T-cell (primary cell): ENCODE results near the gene SLC24A3. TPM values are rescaled to one million over a fixed set of nuclear protein-coding genes. Genes with fewer than 3 reads are reported as not detected.

ENCODE experiments used
- ATAC-seq, 4 experiments: fragments of 200-7000 bp in 3 of 4; fragments of 150-1000 bp in 1 of 4; cut with Tn5 transposase; replicated peaks in 1 of 4; 1 replicate in 3 of 4; 2 replicates in 1 of 4; pipeline ENCODE4 v1.10.0; 2021; ENCODE audit warnings: moderate library complexity in 3 of 4, mild to moderate bottlenecking in 2 of 4, moderate number of reproducible peaks in 1 of 4
- CTCF ChIA-PET, 2 donors: fragments of 300-600 bp; sonication (Branson Sonifier 250); formaldehyde crosslinking; loops; one replicate each; lab custom pipeline; 2022; ENCODE audit warnings: antibody characterized with exemption in 2 of 2; lab: Charles Lee
- POLR2A ChIA-PET, 2 donors: fragments of 300-600 bp; sonication (Branson Sonifier 250); formaldehyde crosslinking; loops; one replicate each; lab custom pipeline; 2022; ENCODE audit warnings: antibody characterized with exemption in 2 of 2; lab: Charles Lee
- DNase-seq, 35 experiments: peaks; one replicate each; pipeline versions ENCODE4 v3.0.0 to v3.0.0-alpha.2; 2013 to 2023
- H3K27ac ChIP-seq: one replicate; pipeline ENCODE4 v1.5.1; 2013; ENCODE audit warnings: low read length
- H3K27me3 ChIP-seq, 2 experiments: replicated peaks in 1 of 2; 1 replicate in 1 of 2; 2 replicates in 1 of 2; pipeline versions ENCODE4 v1.6.1 to v1.7.0; 2013; ENCODE audit warnings: low read length in 1 of 2, mixed read lengths in 1 of 2; ENCODE audit not compliant: control insufficient read depth in 2 of 2, insufficient read depth in 2 of 2; ENCODE audit errors: extremely low read depth in 1 of 2
- H3K36me3 ChIP-seq, 2 donors: 1 replicate in 1 of 2; 2 replicates in 1 of 2; pipeline versions ENCODE4 v1.6.1 to v1.7.0; 2013; ENCODE audit warnings: low read length in 1 of 2; ENCODE audit not compliant: control insufficient read depth in 2 of 2, insufficient read depth in 1 of 2; ENCODE audit errors: extremely low read depth in 1 of 2
- H3K4me1 ChIP-seq, 2 experiments: 1 replicate in 1 of 2; 2 replicates in 1 of 2; pipeline versions ENCODE4 v1.6.1 to v1.7.0; 2013; ENCODE audit warnings: low read length in 2 of 2, mixed read lengths in 1 of 2; ENCODE audit not compliant: insufficient read depth in 2 of 2, control insufficient read depth in 1 of 2; ENCODE audit errors: extremely low read depth in 1 of 2
- H3K4me3 ChIP-seq, 2 donors: 1 replicate in 1 of 2; 2 replicates in 1 of 2; pipeline versions ENCODE4 v1.5.1 to v1.7.0; 2013; ENCODE audit warnings: mild to moderate bottlenecking in 2 of 2, low read length in 1 of 2, moderate library complexity in 1 of 2; ENCODE audit not compliant: control insufficient read depth in 1 of 2; ENCODE audit errors: extremely low read depth in 1 of 2
- H3K9me3 ChIP-seq: 2 replicates; pipeline ENCODE4 v1.7.0; 2013
- H3K27ac Mint-ChIP-seq, 2 donors: one replicate each; pipeline ENCODE4 v1.8.0; 2020 to 2021; ENCODE audit warnings: mild to moderate bottlenecking in 2 of 2, mixed read lengths in 2 of 2
- H3K27me3 Mint-ChIP-seq, 2 donors: one replicate each; pipeline ENCODE4 v1.8.0; 2021 to 2022; ENCODE audit warnings: mixed read lengths in 2 of 2
- H3K36me3 Mint-ChIP-seq: one replicate; pipeline ENCODE4 v1.8.0; 2021; ENCODE audit warnings: mixed read lengths
- H3K4me1 Mint-ChIP-seq, 3 donors: one replicate each; pipeline ENCODE4 v1.8.0; 2020 to 2022; ENCODE audit warnings: mixed read lengths in 3 of 3, mild to moderate bottlenecking in 1 of 3
- H3K4me3 Mint-ChIP-seq, 3 donors: one replicate each; pipeline ENCODE4 v1.8.0; 2020 to 2022; ENCODE audit warnings: mild to moderate bottlenecking in 3 of 3, mixed read lengths in 3 of 3, moderate library complexity in 3 of 3
- H3K9me3 Mint-ChIP-seq, 3 donors: one replicate each; pipeline ENCODE4 v1.8.0; 2020 to 2022; ENCODE audit warnings: mixed read lengths in 3 of 3
- WGBS: methylation state at CpG from one replicate; pipeline ENCODE4 v1.1.5; 2013; ENCODE audit warnings: missing lambda C conversion rate; ENCODE audit not compliant: insufficient coverage; 5-methylcytosine and 5-hydroxymethylcytosine counted together
- total RNA-seq, 35 experiments: library from RNA in 6 of 35; stranded (reverse) in 6 of 35; fragments of 120-200 nt in 1 of 35; gene quantifications; one replicate each; pipeline versions ENCODE4 v1.2.1 to v1.2.4 and lab custom pipeline; 2013 to 2026

SLC24A3 gene
- total RNA-seq, 5 donors from 2014 or later (not counting 1 experiment from before 2014, with no cell fraction given), result 0.06 to 0.25 (median 0.12) TPM

DNA sequence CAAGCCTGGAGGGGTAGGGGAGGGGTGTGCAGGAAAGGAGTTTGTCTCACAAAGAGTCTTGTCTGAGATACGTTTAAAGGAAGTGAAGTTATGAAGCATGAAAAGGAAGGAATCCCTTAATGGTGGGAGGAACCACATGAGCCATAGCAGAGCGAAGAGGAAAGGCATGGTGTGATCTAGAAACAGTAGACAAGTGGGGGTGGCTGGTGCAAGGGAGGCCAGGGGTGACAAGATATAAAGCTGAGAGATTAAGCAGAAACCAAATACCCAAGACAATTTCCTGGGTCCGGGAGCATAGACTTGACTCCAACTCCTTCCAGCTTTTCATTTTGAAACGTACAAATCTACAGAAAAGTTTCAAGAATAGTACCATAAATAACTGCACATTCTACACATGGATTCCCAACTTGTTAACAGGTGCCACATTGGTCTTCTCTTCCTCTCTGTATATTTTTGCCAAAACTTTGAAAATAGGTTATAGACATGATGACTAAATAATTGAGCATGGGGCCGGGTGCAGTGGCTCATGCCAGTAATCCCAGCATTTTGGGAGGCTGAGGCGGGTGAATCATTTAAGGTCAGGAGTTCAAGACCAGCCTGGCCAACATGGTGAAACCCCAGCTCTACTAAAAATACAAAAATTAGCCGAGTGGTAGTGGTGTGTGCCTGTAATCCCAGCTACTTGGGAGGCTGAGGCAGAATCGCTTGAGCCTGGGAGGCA is 211.6 kb downstream of the SLC24A3 start:
- peaks cover 3 to 7% (median 4%) of the 10 kb centered on the region in 3 donors for H3K9me3 Mint-ChIP-seq
- Histone ChIP-seq H3K36me3 (no peaks in the 10 kb centered on the region), H3K27me3 (no peaks in the 10 kb centered on the region), H3K27ac (no peak overlapping the region), H3K4me1 (no peaks in the 10 kb centered on the region), H3K4me3 (no peak overlapping the region), H3K9me3 (no peaks in the 10 kb centered on the region)
- WGBS, result 47% methylated on average over 6 of the region's 8 CpGs
- no peaks in the 10 kb centered on the region for H3K27me3 Mint-ChIP-seq
- H3K27ac Mint-ChIP-seq, result no peak overlapping the region
- no peak overlapping the region for H3K4me3 Mint-ChIP-seq
- no peaks in the 10 kb centered on the region for H3K4me1 Mint-ChIP-seq
- POLR2A ChIA-PET, result no interaction called here
- ATAC-seq (no peak), DNase-seq (no peak)
- H3K36me3 Mint-ChIP-seq, result no peaks in the 10 kb centered on the region
- CTCF ChIA-PET, result no interaction called here

DNA sequence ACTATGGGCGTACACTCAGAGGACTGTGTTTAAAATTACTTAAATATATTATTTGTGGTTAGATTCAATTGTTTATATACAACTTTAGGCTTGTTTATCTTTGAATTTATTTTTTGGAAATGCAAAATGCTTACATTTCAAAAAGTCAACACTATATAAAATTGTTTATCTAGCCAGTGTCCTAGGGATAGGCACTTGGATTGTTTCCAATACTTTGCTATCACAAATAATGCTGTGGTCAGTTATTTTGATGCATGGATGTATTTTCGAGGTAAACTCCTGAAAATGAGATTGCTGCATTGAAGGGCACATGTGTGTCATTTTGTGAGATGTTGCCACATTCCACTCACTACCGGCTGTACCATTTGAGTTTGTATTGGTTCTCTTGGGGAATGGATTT is 213.9 kb downstream of the SLC24A3 start:
- no CpG with 5 or more reads among the region's 3 CpGs for WGBS
- Mint-ChIP-seq H3K9me3 (peaks cover 1 to 5% (median 2%) of the 10 kb centered on the region in 3 donors), H3K4me3 (no peak overlapping the region), H3K36me3 (no peaks in the 10 kb centered on the region), H3K4me1 (no peaks in the 10 kb centered on the region), H3K27me3 (no peaks in the 10 kb centered on the region), H3K27ac (no peak overlapping the region)
- ATAC-seq, result no peak
- no peak for DNase-seq
- Histone ChIP-seq H3K27me3 (no peaks in the 10 kb centered on the region), H3K4me3 (no peak overlapping the region), H3K4me1 (no peaks in the 10 kb centered on the region), H3K27ac (no peak overlapping the region), H3K9me3 (no peaks in the 10 kb centered on the region), H3K36me3 (no peaks in the 10 kb centered on the region)
- POLR2A ChIA-PET, result no interaction called here
- CTCF ChIA-PET, result no interaction called here

DNA sequence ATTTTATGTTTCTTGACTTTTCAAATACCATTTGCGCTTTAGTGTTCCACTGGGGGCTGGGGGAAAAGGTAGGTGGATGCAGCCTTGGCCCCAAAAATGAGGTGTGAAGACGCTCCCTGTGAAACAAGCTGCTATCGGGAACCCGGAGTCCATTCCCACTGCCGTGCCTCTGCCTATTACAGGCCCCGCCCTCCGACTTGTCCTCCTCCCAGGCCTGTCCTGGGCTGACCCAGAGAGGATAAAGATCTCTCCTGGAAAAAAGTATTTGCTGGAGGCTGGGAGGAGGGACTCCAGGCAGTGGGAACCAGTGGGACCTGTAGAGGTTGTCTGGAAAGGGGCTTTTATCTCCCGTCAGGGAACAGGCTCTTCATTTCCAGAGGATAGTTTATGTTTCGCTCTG is 215.0 kb downstream of the SLC24A3 start:
- no peak overlapping the region for H3K27ac Mint-ChIP-seq
- ChIA-PET CTCF (no interaction called here), POLR2A (no interaction called here)
- Histone ChIP-seq H3K9me3 (no peaks in the 10 kb centered on the region), H3K27ac (no peak overlapping the region), H3K4me3 (no peak overlapping the region), H3K27me3 (no peaks in the 10 kb centered on the region), H3K4me1 (no peaks in the 10 kb centered on the region), H3K36me3 (no peaks in the 10 kb centered on the region)
- DNase-seq (no peak), ATAC-seq (no peak)
- no peak overlapping the region for H3K4me3 Mint-ChIP-seq
- no peaks in the 10 kb centered on the region for H3K36me3 Mint-ChIP-seq
- 90% methylated on average over 6 of the region's 9 CpGs for WGBS
- no peaks in the 10 kb centered on the region for H3K27me3 Mint-ChIP-seq
- H3K4me1 Mint-ChIP-seq, result no peaks in the 10 kb centered on the region
- peaks cover 0 to 3% (median 0%) of the 10 kb centered on the region in 3 donors for H3K9me3 Mint-ChIP-seq

DNA sequence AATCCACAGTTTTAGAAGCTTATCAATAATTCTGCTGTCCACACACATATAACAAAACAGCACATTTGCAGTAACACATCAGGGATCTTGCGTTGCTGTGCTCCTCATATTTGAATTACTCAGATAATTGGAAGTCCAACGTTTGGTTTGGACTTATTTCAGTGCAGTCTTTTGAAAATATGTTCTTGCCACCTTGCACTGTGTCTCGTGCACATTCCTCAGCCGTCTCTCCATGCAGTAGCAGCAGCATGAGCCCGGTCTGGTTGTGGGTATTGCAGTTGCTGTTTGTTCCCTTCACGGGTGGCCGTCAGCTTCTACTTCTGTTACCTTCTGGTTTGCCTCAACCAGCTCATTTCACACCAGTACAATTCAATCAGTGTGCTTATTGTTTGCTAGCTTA is 215.5 kb downstream of the SLC24A3 start:
- H3K27ac ChIP-seq, result no peak overlapping the region

DNA sequence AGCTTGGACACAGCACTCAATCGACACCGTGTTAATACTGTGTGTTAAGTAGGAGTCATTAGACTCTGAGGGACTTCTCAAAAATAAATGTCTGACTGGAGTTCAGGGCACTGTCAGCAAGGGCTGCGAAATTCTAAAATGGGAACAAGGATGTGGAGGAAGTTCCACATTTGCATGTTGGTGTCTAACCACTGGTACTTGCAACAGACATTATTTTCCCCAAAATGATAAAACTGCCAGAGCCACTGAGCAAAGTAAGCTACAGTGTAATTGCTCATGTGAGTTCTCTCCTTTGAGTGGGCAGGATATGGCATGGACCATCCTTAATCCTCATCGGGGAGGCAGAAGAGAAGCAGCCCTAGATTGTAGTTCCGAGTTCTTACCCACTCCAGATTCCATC is 215.9 kb downstream of the SLC24A3 start:
- ATAC-seq (no peak), DNase-seq (no peak)
- Histone ChIP-seq H3K27me3 (no peaks in the 10 kb centered on the region), H3K27ac (no peak overlapping the region), H3K9me3 (no peaks in the 10 kb centered on the region), H3K4me3 (no peak overlapping the region), H3K36me3 (no peaks in the 10 kb centered on the region), H3K4me1 (no peaks in the 10 kb centered on the region)
- H3K36me3 Mint-ChIP-seq, result no peaks in the 10 kb centered on the region
- no peak overlapping the region for H3K4me3 Mint-ChIP-seq
- H3K27me3 Mint-ChIP-seq, result no peaks in the 10 kb centered on the region
- peaks cover 0 to 3% (median 0%) of the 10 kb centered on the region in 3 donors for H3K9me3 Mint-ChIP-seq
- no peak overlapping the region for H3K27ac Mint-ChIP-seq
- POLR2A ChIA-PET, result no interaction called here
- CTCF ChIA-PET, result no interaction called here
- no peaks in the 10 kb centered on the region for H3K4me1 Mint-ChIP-seq
- WGBS, result 80% methylated on average over 1 of the region's 5 CpGs

More for the DNA sequence above, 215.5 kb downstream of the SLC24A3 start:
- no peak overlapping the region for H3K27ac Mint-ChIP-seq
- POLR2A ChIA-PET, result no interaction called here
- 100% methylated on average over 2 of the region's 7 CpGs for WGBS
- Histone ChIP-seq H3K4me3 (no peak overlapping the region), H3K36me3 (no peaks in the 10 kb centered on the region), H3K27me3 (no peaks in the 10 kb centered on the region), H3K9me3 (no peaks in the 10 kb centered on the region), H3K4me1 (no peaks in the 10 kb centered on the region)
- no peaks in the 10 kb centered on the region for H3K36me3 Mint-ChIP-seq
- peaks cover 0 to 3% (median 0%) of the 10 kb centered on the region in 3 donors for H3K9me3 Mint-ChIP-seq
- ATAC-seq (no peak), DNase-seq (no peak)
- H3K4me3 Mint-ChIP-seq, result no peak overlapping the region
- H3K27me3 Mint-ChIP-seq, result no peaks in the 10 kb centered on the region
- CTCF ChIA-PET, result no interaction called here
- H3K4me1 Mint-ChIP-seq, result no peaks in the 10 kb centered on the region

DNA sequence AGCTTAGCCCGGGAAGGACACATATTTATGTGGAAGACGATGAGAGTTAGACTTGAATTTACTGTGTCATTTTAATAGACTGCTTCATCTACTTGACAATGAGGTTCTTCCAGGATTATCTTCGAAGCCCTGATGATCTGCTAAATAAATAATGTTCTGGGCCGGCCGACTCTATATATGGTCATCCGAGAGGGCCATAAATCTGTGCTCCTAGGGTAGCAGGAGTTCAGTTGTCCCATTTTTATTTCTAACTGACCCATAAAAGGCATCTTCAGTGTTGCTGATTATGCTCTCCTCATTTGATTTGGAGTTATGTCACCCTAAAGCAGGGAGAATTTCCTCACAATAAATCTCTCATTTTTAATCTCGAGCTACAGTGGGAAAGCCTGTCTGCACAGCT is 217.1 kb downstream of the SLC24A3 start:
- Mint-ChIP-seq H3K4me1 (no peaks in the 10 kb centered on the region), H3K9me3 (peaks cover 0 to 3% (median 0%) of the 10 kb centered on the region in 3 donors), H3K27me3 (no peaks in the 10 kb centered on the region), H3K27ac (no peak overlapping the region), H3K36me3 (no peaks in the 10 kb centered on the region), H3K4me3 (no peak overlapping the region)
- ChIA-PET POLR2A (no interaction called here), CTCF (no interaction called here)
- 76% methylated on average over 5 of the region's 7 CpGs for WGBS
- no peaks in the 10 kb centered on the region for H3K27me3 ChIP-seq
- no peaks in the 10 kb centered on the region for H3K9me3 ChIP-seq
- DNase-seq (no peak), ATAC-seq (no peak)
- H3K36me3 ChIP-seq, result no peaks in the 10 kb centered on the region
- no peak overlapping the region for H3K4me3 ChIP-seq
- no peak overlapping the region for H3K27ac ChIP-seq
- H3K4me1 ChIP-seq, result no peaks in the 10 kb centered on the region
